Breast epithelium (tissue), 3 donors: ENCODE data around the gene RBPJ.

Source experiments
- CTCF ChIP-seq, 3 donors: fragments of 450-650 bp; IDR thresholded peaks; one replicate each; pipeline ENCODE4 v1.5.1; 2016 to 2017; ENCODE audit warnings: antibody characterized with exemption in 3 of 3, mild to moderate bottlenecking in 3 of 3, moderate library complexity in 3 of 3
- POLR2A ChIP-seq: fragments of 450-650 bp; IDR thresholded peaks from one replicate; pipeline ENCODE4 v1.6.1; 2016; ENCODE audit warnings: antibody characterized with exemption, mild to moderate bottlenecking, moderate library complexity

- TF ChIP-seq CTCF (IDR thresholded peaks at IDR 0.05) (no peak), POLR2A (no peak)
Measured at GRCh38 chr4:26317766-26318165, 3.0 kb upstream of the RBPJ start.
